Activated CD4-positive, alpha-beta T cell treated with anti-CD3 and anti-CD28 coated beads, Interleukin-2, amount 50 U/mL, for 16 hours (primary cell): ENCODE results near the gene ZNF701.
"Not testable (repeated sequence)": the region's sequence is repeated elsewhere in the genome, so short reads cannot be mapped to it uniquely, and the experiment has no call there.

Experiments
- DNase-seq: peaks from one replicate; pipeline ENCODE4 v3.0.0-alpha.2; 2020

The ZNF701 gene

GRCh38 chr19:52567921-52568320 is 2.2 kb upstream of the ZNF701 start:
- no peak for DNase-seq

GRCh38 chr19:52569638-52569999 is 468 bp upstream of the ZNF701 start:
- DNase-seq = not testable (repeated sequence)

- DNase-seq = no peak
These were observed 14.8 kb downstream of the ZNF701 start for GRCh38 chr19:52584736-52585440.

- DNase-seq = no peak
These were observed 15.5 kb downstream of the ZNF701 start for GRCh38 chr19:52585604-52586003.

- DNase-seq = no peak
These were observed 20.6 kb downstream of the ZNF701 start for GRCh38 chr19:52590728-52591127.

GRCh38 chr19:52592301-52592700 is 22.2 kb downstream of the ZNF701 start:
- DNase-seq = no peak

GRCh38 chr19:52593441-52593840 is 23.4 kb downstream of the ZNF701 start:
- DNase-seq = not testable (repeated sequence)

GRCh38 chr19:52599241-52599640 is 29.2 kb downstream of the ZNF701 start:
- no peak for DNase-seq

- no peak for DNase-seq
These were observed 30.5 kb downstream of the ZNF701 start for GRCh38 chr19:52600639-52601024.

GRCh38 chr19:52601025-52601973 is 31.2 kb downstream of the ZNF701 start:
- peak; percentile 81 for DNase-seq

- DNase-seq = not testable (repeated sequence)
These were observed 31.9 kb downstream of the ZNF701 start for GRCh38 chr19:52601974-52602366.

GRCh38 chr19:52602941-52603340 is 32.9 kb downstream of the ZNF701 start:
- DNase-seq = no peak

GRCh38 chr19:52603558-52604207 is 33.6 kb downstream of the ZNF701 start:
- DNase-seq = no peak

- no peak for DNase-seq
These were observed 43.3 kb downstream of the ZNF701 start for GRCh38 chr19:52613299-52613906.

- DNase-seq = no peak
These were observed 51.3 kb downstream of the ZNF701 start for GRCh38 chr19:52621376-52621775.

- DNase-seq = no peak
These were observed 52.2 kb downstream of the ZNF701 start for GRCh38 chr19:52622261-52622660.

GRCh38 chr19:52626915-52627314 is 56.8 kb downstream of the ZNF701 start:
- DNase-seq = no peak

GRCh38 chr19:52627441-52627840 is 57.4 kb downstream of the ZNF701 start:
- not testable (repeated sequence) for DNase-seq

- no peak for DNase-seq
These were observed 65.9 kb downstream of the ZNF701 start for GRCh38 chr19:52635786-52636570.
